ENCODE results near the gene TNFRSF6B.

The TNFRSF6B gene

DNA sequence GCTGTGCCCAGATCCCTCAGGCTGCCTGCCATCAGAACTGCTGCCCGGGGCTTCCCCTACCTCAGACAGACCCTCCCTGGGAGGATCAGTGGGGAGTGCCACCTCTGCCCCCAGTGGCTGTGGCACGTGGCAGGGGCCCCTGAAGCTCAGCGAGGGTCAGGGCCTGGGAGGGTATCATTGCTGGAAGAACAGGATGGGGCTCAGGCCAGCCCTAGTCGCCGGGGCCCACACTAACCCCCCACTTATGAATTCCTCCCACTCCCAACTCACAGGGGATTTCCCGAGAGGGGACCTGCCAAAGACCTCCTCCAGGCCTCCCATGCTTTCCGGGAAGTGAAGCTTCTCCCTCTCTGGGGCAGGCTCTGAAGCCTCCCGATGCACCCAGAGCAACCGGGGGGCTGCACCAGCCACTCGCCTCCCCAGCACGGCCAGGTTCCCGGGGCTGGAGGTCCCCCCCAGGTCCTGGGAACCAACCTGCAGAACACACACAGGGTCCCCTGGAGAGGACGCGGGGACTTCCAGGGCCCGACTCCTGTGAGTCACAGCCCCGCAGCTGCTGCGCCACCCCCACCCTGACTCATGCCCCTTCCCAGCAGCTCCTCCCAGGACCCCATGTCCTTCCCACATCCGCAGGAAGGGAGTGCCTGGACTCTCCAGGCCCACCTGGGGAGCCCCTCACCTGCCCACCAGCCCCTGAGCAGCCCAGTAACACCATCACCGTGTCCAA lies 2.5 kb downstream of the TNFRSF6B start:
- DNase-seq, result no peak

- DNase-seq, result no peak
Observed at GRCh38 chr20:63699466-63700198, 3.2 kb downstream of the TNFRSF6B start.

DNA sequence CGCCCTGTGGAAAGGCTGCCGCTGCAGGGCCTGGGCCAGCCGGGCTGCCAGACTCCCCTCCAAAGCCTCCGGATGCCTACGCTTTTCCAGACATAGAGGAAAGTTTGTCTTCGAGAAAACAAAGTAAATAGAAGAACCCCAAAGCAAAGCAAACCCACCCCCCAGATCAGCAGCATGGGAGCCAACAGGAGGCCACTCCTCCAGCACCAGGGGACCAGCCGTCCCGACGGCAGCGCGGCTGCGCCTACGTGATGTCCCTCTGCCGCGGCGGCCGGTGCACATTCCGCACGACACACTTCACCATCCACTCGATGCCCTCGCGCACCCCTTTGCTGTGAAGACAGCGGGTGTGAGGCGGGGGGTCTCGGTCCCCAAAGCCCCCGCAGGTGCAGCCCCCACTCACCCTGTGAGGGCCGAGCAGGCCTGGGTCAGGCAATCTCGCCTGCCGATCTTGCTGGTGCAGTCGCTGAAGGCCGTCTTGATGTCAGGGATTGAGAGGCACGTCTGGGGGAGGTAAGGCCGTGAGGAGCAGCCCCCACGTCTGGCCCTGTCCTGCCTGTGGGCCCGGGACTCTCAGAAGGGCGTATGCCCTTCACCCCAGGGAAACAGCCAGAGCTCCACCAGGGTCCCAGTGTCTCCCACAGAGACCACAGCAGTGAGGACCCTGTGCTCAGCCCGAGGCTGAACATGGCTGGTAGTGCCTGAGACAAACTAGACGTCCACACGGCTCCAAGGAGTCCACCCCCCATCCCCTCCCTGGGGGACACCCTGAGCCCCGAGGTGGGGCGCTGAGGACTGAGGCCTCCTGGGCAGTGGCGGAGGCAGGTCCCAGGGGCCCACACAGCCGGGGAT lies 4.0 kb downstream of the TNFRSF6B start:
- DNase-seq, result no peak

- DNase-seq, result no peak
Observed at GRCh38 chr20:63701051-63701328, 4.5 kb downstream of the TNFRSF6B start.

DNA sequence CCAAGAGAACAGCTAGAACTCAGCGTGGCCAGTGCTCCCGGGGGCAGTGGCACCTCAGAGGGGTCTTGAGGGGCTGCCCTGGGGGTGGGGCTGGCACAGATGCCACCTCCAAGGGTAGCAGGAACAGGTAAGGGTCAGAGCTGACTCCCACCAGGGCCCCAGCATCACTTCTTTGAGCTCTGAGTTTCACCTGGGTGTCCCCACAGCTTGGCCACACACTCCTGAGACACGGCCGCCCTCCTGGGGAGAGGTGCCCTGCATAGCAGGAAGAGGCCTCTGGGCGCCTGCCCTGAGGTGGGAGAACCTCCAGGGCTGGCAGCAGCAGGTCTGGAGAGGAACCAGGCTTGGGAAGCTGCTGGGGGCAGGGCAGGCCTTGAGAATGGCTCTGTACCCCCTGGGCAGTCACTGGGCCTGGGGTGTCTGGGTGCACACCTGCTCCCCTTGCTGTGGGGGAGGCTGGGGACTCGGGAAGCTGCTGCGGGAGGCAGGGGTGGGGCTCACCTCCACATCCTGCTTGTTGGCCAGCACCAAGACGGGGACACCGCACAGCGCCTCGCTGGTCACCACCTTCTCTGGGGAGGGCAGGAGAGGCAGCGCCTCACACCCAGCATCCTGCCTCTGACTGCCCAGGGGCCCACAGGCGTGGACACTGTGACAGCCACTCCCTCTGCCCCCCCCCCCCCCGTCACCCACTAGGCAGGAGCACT lies 5.0 kb downstream of the TNFRSF6B start:
- DNase-seq, result no peak

DNA sequence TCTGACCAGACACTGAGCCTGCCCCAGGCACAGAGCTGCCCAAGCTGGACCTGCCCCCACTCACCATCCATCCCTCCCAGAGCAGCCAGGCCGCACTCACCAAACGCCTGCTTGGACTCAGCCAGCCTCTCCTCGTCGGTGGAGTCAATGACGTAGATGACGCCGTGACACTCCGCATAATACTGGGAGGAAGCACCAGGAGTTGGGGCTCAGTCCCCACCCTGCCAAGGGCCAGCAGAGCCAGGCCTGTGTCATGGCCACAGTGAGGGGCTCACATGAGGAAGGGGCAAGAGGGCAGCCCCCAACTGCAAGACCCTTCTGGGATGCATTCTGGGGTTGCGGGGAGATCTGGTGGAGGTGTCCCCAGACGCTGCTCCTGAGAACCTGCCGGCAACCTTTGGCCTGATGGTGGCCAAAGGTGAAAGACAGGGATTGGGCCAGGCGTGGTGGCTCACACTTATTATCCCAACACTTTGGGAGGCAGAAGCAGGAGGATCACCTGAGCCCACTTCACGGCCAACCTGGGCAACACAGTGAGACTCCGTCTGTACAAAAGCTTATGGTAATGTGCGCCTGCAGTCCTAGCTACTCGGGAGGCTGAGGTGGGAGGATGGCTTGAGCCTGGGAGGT lies 5.7 kb downstream of the TNFRSF6B start:
- no peak for DNase-seq

GRCh38 chr20:63702751-63703470 lies 6.5 kb downstream of the TNFRSF6B start:
- DNase-seq, result no peak

DNA sequence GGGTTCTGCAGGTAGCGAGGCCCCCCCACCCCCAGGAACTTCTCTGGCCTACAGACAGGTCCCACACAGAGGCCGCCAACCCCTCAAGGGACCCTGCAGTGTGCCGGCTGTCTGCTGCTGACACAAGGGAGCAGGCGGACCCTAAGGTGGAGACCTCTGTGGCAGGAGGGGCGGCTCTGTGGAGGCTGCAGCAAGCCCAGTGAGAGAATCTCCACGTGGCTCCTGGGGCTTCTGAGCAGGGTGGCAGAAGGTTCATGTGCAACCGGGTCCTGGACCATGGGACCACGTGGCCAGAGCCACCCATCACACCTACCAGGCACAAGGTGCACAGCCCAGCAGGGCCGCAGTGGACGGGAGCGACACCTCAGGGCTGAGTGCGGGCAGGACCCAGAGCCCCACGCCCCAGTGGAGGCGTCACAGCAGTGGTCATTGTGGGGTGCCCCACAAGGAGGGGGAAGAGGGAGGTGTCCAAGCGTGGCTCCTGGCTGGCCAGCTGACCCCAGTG lies 7.1 kb downstream of the TNFRSF6B start:
- no peak for DNase-seq

DNA sequence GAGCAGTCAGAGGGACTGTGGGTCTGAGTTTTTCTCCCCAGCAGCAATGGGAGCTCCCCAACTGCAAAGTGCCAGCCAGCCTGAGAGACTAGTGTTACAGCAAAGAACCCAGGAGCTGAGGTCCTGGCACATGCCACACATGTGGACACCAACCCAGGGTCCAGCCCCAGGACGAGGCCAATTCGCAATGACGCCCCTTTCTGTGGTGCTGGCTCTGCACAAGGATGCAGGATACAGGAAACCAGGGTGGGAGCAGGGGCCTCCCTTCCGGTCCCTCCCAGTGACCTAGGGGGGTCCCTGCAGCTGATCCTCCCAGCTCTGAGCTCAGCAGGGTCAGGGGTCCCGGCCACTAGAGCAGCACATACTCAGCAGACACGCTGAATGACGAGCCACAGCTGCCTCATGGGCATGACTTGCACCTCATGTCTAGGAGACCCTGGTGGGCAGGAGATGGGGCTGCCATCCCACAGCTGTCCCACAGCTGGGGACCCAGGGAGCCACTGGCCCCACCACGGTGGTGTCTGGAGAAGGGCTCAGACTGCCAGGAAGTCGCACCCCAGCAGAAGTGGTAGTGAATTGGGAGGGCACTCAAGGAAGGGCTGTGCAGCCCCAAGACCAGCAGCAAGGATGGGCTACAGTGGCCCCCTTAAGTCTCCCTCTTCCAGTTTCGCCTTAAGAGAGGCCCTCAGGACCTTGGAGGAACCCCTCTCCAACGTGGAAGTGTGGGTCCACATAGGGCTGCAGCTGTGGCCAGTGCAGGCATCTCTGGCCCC lies 7.7 kb downstream of the TNFRSF6B start:
- no peak for DNase-seq

GRCh38 chr20:63704749-63705117 lies 8.3 kb downstream of the TNFRSF6B start:
- DNase-seq, result no peak

GRCh38 chr20:63705232-63706026 lies 9.0 kb downstream of the TNFRSF6B start:
- DNase-seq, result no peak

DNA sequence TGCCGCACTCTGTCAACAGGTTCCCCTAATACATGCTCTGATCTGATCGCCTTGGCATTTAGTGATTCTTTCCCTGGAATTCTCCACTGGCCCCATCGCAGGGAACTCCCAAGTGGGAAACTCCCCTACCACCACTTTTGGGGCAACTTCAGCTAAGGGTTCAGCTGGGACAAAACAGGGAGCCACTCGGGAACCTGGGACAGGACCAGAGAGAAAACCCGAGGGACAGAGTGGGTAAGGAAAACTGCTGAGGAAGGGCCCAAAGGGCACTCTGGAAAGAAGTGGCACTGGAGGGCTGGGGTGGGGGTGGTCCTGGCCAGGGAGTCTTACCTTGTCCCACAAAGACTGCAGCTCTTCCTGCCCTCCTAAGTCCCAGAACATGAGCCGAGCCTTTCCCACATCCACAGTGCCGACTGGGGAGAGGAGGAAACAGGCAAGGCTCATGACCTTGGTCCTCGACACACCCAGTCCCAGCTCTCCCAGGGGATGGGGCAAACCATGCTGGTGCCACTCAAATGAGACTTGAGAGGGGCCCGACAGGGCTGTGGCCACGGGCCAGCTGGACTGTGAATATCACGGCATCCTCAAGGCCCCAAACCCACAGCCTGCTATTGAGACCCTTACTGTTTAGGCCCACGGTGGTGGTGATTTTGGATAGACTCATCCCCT lies 9.7 kb downstream of the TNFRSF6B start:
- DNase-seq, result no peak

DNA sequence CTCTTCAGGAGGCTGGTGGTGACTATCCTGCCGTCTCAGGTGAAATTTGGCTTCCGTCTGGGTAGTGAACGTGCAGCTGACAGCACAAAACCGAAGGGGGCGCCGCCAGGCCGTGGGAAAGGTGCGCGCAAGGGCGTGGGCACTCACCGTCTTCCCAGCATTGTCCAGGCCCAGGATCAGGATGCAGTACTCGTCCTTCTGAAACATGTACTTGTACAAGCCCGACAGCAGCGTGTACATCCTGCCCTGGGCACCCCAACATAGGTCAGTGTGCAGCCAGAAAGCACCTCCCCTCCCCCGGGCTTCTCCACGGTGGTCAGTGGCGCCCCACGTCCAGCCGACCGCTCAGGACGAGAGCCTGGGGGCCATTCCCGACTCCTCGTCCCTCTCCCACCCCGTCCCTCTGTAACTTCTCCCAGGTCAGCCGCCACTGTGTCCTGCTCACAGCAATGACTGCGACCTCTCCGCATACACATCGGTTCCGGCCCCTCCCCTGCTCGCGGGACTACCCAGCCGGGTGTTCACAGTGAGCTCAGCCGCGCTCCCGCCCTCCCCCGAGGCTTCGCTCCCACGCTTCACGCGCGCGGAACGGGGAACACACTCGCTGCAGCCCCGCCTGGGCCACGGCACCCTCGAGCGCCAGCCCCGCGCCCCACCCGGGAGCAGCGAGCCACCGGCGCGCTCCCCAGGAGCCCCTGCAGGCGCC lies 10.6 kb downstream of the TNFRSF6B start:
- peak; percentile 1 for DNase-seq

DNA sequence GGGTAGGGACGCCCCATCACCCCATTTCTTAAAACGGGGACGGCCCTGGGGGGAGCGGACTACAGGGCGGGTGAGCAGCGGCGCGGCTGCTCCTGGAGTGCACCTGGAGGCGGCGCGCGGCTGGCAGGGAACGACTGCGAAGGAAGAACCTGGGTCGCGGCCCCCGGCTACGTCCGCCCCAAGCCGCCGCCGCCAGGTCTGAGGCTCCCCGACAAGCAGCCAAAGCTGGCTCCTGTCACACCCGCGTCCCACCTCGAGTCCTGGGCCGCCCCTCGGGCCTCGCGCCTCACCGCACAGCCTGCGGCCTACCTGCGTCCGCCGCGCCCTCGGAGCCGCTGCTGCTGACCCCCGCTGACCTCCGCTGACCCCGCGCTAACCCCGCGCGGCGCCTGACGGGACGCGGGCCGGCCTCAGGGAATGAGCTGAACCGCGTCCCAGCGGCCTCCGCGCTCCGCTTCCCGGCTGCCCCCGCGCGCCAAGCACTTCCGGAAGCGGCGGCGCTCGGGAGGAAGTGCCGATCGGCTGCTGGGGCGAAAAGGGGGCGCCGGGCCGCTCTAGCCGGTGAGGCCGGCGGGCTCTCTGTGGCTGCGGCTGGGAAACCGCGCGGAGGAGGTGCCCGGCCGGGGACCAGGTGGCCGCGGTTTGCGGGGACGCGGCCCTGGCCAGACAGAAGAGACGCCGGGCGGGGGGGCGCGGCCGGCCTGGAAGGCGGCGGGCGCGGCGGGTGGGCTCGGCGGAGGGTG lies 11.3 kb downstream of the TNFRSF6B start, which contains the start of the genes ARFRP1 and ZGPAT:
TSS of gene ARFRP1 (minus strand) at position 419 of the 743 bp plus-strand sequence. CDS start 885 bp downstream, outside the sequence.
TSS of gene ZGPAT (plus strand) at position 482 of the 743 bp plus-strand sequence. CDS start 542 bp downstream, outside the sequence.
- DNase-seq, result peak; percentile 13

DNA sequence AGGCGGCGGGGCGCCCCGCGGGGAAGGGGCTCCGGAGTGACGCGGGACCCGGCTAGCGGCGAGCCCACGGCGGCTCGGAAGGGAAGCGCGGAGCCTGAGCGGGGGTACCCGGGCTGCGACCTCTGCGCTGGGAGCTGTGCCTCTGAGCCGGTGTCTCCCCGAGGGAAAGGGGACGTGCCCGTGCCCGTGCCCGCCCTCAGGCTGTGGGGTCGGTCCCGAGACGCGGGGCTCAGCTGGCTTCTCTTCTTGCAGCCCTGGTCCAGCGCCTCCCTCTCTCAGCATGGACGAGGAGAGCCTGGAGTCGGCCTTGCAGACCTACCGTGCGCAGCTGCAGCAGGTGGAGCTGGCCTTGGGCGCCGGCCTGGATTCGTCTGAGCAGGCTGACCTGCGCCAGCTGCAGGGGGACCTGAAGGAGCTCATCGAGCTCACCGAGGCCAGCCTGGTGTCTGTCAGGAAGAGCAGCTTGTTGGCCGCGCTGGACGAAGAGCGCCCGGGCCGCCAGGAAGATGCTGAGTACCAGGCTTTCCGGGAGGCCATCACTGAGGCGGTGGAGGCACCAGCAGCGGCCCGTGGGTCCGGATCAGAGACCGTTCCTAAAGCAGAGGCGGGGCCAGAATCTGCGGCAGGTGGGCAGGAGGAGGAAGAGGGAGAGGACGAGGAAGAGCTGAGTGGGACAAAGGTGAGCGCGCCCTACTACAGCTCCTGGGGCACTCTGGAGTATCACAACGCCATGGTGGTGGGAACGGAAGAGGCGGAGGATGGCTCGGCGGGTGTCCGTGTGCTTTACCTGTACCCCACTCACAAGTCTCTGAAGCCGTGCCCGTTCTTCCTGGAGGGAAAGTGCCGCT lies 12.1 kb downstream of the TNFRSF6B start:
- DNase-seq, result peak; percentile 0

DNA sequence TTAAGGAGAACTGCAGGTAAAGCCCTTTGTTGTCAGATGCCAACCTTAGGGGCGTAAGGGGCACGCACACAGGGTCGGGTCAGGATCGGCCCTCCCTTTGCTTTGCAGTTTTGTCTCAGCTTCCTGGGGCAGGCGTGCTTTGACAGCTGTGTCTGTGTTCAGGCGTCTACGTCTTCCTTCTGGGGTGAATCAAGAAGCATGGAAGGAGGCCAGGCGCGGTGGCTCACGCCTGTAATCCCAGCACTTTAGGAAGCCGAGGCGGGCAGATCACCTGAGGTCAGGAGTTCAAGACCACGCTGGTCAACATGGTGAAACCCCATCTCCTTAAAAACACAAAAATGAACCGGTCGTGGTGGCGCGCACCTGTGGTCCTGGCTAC lies 12.7 kb downstream of the TNFRSF6B start:
- no peak for DNase-seq

DNA sequence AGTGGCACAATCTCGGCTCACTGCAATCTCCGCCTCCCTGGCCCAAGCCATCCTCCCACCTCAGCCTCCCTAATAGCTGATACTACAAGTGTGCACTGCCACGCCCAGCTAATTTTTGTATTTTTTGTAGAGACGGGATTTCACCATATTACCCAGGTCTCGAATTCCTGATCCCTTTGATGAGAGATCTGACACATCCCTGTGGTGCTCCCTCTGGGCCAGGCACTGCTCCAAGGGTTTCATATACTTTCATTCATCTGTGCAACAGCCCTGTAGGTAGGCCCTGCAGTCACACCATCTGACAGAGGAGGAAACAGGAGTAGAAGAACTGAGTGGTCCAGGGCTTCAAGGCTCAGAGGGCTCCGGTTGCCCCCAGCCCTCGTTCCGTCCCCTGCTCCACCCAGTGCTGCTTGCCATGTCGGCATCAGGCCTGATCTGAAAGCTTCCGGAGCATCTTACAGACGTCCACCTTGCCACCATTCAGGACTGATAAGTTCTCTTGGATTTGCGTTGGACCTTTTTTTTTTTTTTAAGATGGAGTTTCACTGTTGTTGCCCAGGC lies 14.7 kb downstream of the TNFRSF6B start:
- DNase-seq, result no peak
